H1 (cell line): Measurements from ENCODE around the gene TPP1. TPM values are rescaled to one million over a fixed set of nuclear protein-coding genes. Genes with fewer than 3 reads are reported as not detected.

ENCODE experiments used
- CTCF ChIA-PET: fragments of 300-600 bp; sonication (Branson Sonifier 250); formaldehyde crosslinking; loops from one replicate; lab custom pipeline; 2021; ENCODE audit not compliant: partially characterized antibody; lab: Charles Lee
- POLR2A ChIA-PET: fragments of 300-600 bp; sonication (Branson Sonifier 250); formaldehyde crosslinking; loops from one replicate; lab custom pipeline; 2021; ENCODE audit warnings: inconsistent platforms; ENCODE audit not compliant: partially characterized antibody; lab: Charles Lee
- DNase-seq, 2 experiments: peaks; one replicate each; pipeline versions ENCODE4 v3.0.0 to v3.0.0-alpha.2; 2010 to 2022; ENCODE audit warnings: low spot score in 2 of 2, low read depth in 1 of 2, mixed read lengths in 1 of 2
- FAIRE-seq: peaks from 2 replicates; lab custom pipeline; 2011; peaks lifted over from hg19 to GRCh38; lab: Jason Lieb, UNC
- H2AFZ ChIP-seq: 2 replicates; pipeline ENCODE4 v1.8.1; 2012; ENCODE audit warnings: low read length, inconsistent platforms
- H2AK5ac ChIP-seq: 2 replicates; pipeline ENCODE4 v1.6.1; 2013; ENCODE audit warnings: low read depth, low read length
- H2BK120ac ChIP-seq: replicated peaks from 2 replicates; pipeline ENCODE3; 2013; ENCODE audit warnings: low read depth, low read length, inconsistent platforms
- H2BK12ac ChIP-seq: 2 replicates; pipeline ENCODE4 v1.6.1; 2013; ENCODE audit warnings: low read depth, low read length
- H2BK15ac ChIP-seq: 2 replicates; pipeline ENCODE4 v1.6.1; 2013; ENCODE audit warnings: low read length
- H2BK20ac ChIP-seq: 2 replicates; pipeline ENCODE4 v1.6.1; 2013; ENCODE audit warnings: low read length
- H2BK5ac ChIP-seq: 2 replicates; pipeline ENCODE4 v1.6.1; 2013; ENCODE audit warnings: low read depth, low read length
- H3K14ac ChIP-seq: 2 replicates; pipeline ENCODE4 v1.6.1; 2013; ENCODE audit warnings: inconsistent platforms; ENCODE audit not compliant: insufficient read length
- H3K18ac ChIP-seq: 2 replicates; pipeline ENCODE4 v1.6.1; 2013; ENCODE audit warnings: low read length; ENCODE audit errors: extremely low read depth
- H3K23ac ChIP-seq: 2 replicates; pipeline ENCODE4 v1.6.1; 2013; ENCODE audit warnings: inconsistent platforms; ENCODE audit not compliant: insufficient read length
- H3K23me2 ChIP-seq: 2 replicates; pipeline ENCODE4 v1.6.1; 2013; ENCODE audit warnings: low read depth, low read length
- H3K27ac ChIP-seq: 2 replicates; pipeline ENCODE4 v1.6.1; 2011; ENCODE audit warnings: low read depth, low read length, inconsistent platforms
- H3K27me3 ChIP-seq, 4 experiments: replicated peaks in 1 of 4; 1 replicate in 1 of 4; 2 replicates in 3 of 4; pipeline versions ENCODE4 v1.6.1 to v1.8.1; 2011 to 2013; ENCODE audit warnings: low read length in 3 of 4, mild to moderate bottlenecking in 3 of 4, inconsistent platforms in 2 of 4, mixed read lengths in 2 of 4, moderate library complexity in 1 of 4; ENCODE audit not compliant: control insufficient read depth in 3 of 4, insufficient read depth in 3 of 4; ENCODE audit errors: extremely low read depth in 1 of 4
- H3K36me3 ChIP-seq, 4 experiments: 2 replicates each; pipeline versions ENCODE4 v1.6.1 to v1.8.1; 2011 to 2013; ENCODE audit warnings: mild to moderate bottlenecking in 4 of 4, low read length in 3 of 4, moderate library complexity in 2 of 4, control low read depth in 1 of 4, inconsistent platforms in 1 of 4; ENCODE audit not compliant: insufficient read depth in 4 of 4, control insufficient read depth in 2 of 4
- H3K4ac ChIP-seq: replicated peaks from 2 replicates; pipeline ENCODE3; 2013; ENCODE audit warnings: low read length, low read depth, mixed read lengths, inconsistent platforms; ENCODE audit not compliant: insufficient read length
- H3K4me1 ChIP-seq, 4 experiments: replicated peaks in 1 of 4; 1 replicate in 1 of 4; 2 replicates in 3 of 4; pipeline versions ENCODE4 v1.6.1 to v1.8.1; 2011 to 2013; ENCODE audit warnings: low read length in 3 of 4, inconsistent platforms in 2 of 4, mixed read lengths in 1 of 4; ENCODE audit not compliant: insufficient read depth in 4 of 4, control insufficient read depth in 3 of 4
- H3K4me2 ChIP-seq, 2 experiments: 2 replicates each; pipeline versions ENCODE4 v1.6.1 to v1.8.1; 2011 to 2013; ENCODE audit warnings: low read depth in 2 of 2, low read length in 2 of 2, control low read depth in 1 of 2, inconsistent platforms in 1 of 2, mild to moderate bottlenecking in 1 of 2; ENCODE audit not compliant: insufficient read depth in 1 of 2
- H3K4me3 ChIP-seq, 4 experiments: fragments of 200-600, 300-600 bp in 1 of 4; sonication (generic), shearing (Covaris generic), sonication (Bioruptor Twin) in 1 of 4; 2 replicates each; pipeline versions ENCODE4 v1.5.1 to v1.8.1; 2011 to 2016; ENCODE audit warnings: low read length in 4 of 4, low read depth in 3 of 4, control low read depth in 2 of 4, inconsistent platforms in 2 of 4, mild to moderate bottlenecking in 2 of 4, mixed read lengths in 1 of 4, moderate library complexity in 1 of 4; ENCODE audit not compliant: insufficient read depth in 2 of 4; ENCODE audit errors: extremely low read depth in 1 of 4
- H3K56ac ChIP-seq: replicated peaks from 2 replicates; pipeline ENCODE3; 2013; ENCODE audit warnings: low read depth, mild to moderate bottlenecking, mixed read lengths, low read length, inconsistent platforms; ENCODE audit not compliant: insufficient read length
- H3K79me1 ChIP-seq: 2 replicates; pipeline ENCODE4 v1.6.1; 2013; ENCODE audit warnings: low read depth, low read length, control low read depth
- H3K79me2 ChIP-seq, 2 experiments: 2 replicates each; pipeline versions ENCODE4 v1.6.1 to v1.8.1; 2012 to 2013; ENCODE audit warnings: low read length in 2 of 2, mild to moderate bottlenecking in 2 of 2, inconsistent platforms in 1 of 2; ENCODE audit not compliant: insufficient read depth in 2 of 2, control insufficient read depth in 1 of 2
- H3K9ac ChIP-seq, 4 experiments: replicated peaks in 1 of 4; 1 replicate in 1 of 4; 2 replicates in 3 of 4; pipeline versions ENCODE4 v1.6.1 to v1.8.1; 2011 to 2013; ENCODE audit warnings: low read depth in 3 of 4, low read length in 3 of 4, control low read depth in 2 of 4, mild to moderate bottlenecking in 2 of 4, moderate library complexity in 2 of 4, inconsistent platforms in 1 of 4; ENCODE audit errors: extremely low read depth in 1 of 4
- H3K9me3 ChIP-seq, 2 experiments: 2 replicates each; pipeline versions ENCODE4 v1.6.1 to v1.8.1; 2012 to 2013; ENCODE audit warnings: mild to moderate bottlenecking in 2 of 2, moderate library complexity in 2 of 2, control low read depth in 1 of 2, inconsistent platforms in 1 of 2, low read depth in 1 of 2, low read length in 1 of 2, mixed read lengths in 1 of 2; ENCODE audit not compliant: insufficient read depth in 2 of 2
- H4K20me1 ChIP-seq, 2 experiments: replicated peaks in 1 of 2; 2 replicates each; pipeline versions ENCODE3 to v1.8.1; 2011 to 2013; ENCODE audit warnings: inconsistent platforms in 2 of 2, low read length in 2 of 2, mild to moderate bottlenecking in 1 of 2; ENCODE audit not compliant: insufficient read depth in 2 of 2, control insufficient read depth in 1 of 2
- H4K5ac ChIP-seq: 2 replicates; pipeline ENCODE4 v1.6.1; 2013; ENCODE audit warnings: low read length, low read depth, mixed read lengths, inconsistent platforms; ENCODE audit not compliant: insufficient read length
- H4K8ac ChIP-seq: 2 replicates; pipeline ENCODE4 v1.8.0; 2013; ENCODE audit warnings: mild to moderate bottlenecking, moderate library complexity, low read length, inconsistent platforms; ENCODE audit not compliant: insufficient read depth; ENCODE audit errors: extremely low read depth
- H4K91ac ChIP-seq: replicated peaks from 2 replicates; pipeline ENCODE3; 2013; ENCODE audit warnings: low read length, mixed read lengths, inconsistent platforms; ENCODE audit not compliant: insufficient read length
- BRCA1 ChIP-seq: IDR thresholded peaks from 2 replicates; pipeline ENCODE4 v1.6.1; 2012; ENCODE audit warnings: low read depth, low read length, improper control_type of control experiment
- CBX8 ChIP-seq: fragments of 300-800, 300-1000 bp; sonication (generic); IDR thresholded peaks from 2 replicates; pipeline ENCODE4 v1.7.1; 2016; ENCODE audit warnings: low read depth, low read length, borderline replicate concordance
- E2F6 ChIP-seq: IDR thresholded peaks from 2 replicates; pipeline ENCODE4 v1.6.1; 2012; ENCODE audit warnings: inconsistent platforms
- EP300 ChIP-seq, 2 experiments: IDR thresholded peaks; 1 replicate in 1 of 2; 2 replicates in 1 of 2; pipeline ENCODE4 v1.6.1; 2011 to 2012; ENCODE audit warnings: low read depth in 2 of 2, low read length in 2 of 2, mild to moderate bottlenecking in 2 of 2, borderline replicate concordance in 1 of 2, inconsistent platforms in 1 of 2, moderate library complexity in 1 of 2
- GTF2F1 ChIP-seq: IDR thresholded peaks from 2 replicates; pipeline ENCODE4 v1.6.1; 2012; ENCODE audit warnings: low read depth, low read length, improper control_type of control experiment, borderline replicate concordance
- JUN ChIP-seq: IDR thresholded peaks from 2 replicates; pipeline ENCODE4 v1.6.1; 2011; ENCODE audit warnings: low read depth, mild to moderate bottlenecking, improper control_type of control experiment, low read length
- SIN3A ChIP-seq, 2 experiments: IDR thresholded peaks in 1 of 2; conservative IDR thresholded peaks in 1 of 2; 2 replicates each; pipeline ENCODE4 v1.6.1; 2011 to 2012; ENCODE audit warnings: low read length in 2 of 2, improper control_type of control experiment in 1 of 2, low read depth in 1 of 2, mild to moderate bottlenecking in 1 of 2
- USF2 ChIP-seq: IDR thresholded peaks from 2 replicates; pipeline ENCODE4 v1.6.1; 2011; ENCODE audit warnings: low read length, improper control_type of control experiment
- YY1 ChIP-seq: IDR thresholded peaks from 2 replicates; pipeline ENCODE4 v1.6.1; 2011; ENCODE audit warnings: low read depth, mild to moderate bottlenecking, low read length
- ZNF274 ChIP-seq: IDR thresholded peaks from 2 replicates; pipeline ENCODE4 v1.7.0; 2012; ENCODE audit warnings: low read length, borderline replicate concordance; ENCODE audit errors: extremely low read depth
- WGBS, 2 experiments: shearing (Covaris generic) in 1 of 2; methylation state at CpG; one replicate each; pipeline versions ENCODE4 v1.1.6 to v1.1.7; 2013 to 2015; ENCODE audit warnings: low lambda C conversion rate in 2 of 2, mixed read lengths in 2 of 2, inconsistent platforms in 1 of 2, low coverage in 1 of 2, missing lambda C conversion rate in 1 of 2; ENCODE audit not compliant: insufficient replicate concordance in 2 of 2, insufficient coverage in 1 of 2, insufficient read length in 1 of 2; ENCODE audit errors: extremely low coverage in 1 of 2, missing lambda C conversion rate in 1 of 2; 5-methylcytosine and 5-hydroxymethylcytosine counted together
- polyA plus RNA-seq, 7 experiments: library from polyadenylated mRNA; depleted of rRNA in 3 of 7; stranded (reverse) in 5 of 7; unstranded in 2 of 7; fragments of >200 nt in 5 of 7; fragments of 200-250 nt in 2 of 7; gene quantifications; 1 replicate in 5 of 7; 2 replicates in 1 of 7; 4 replicates in 1 of 7; pipeline versions ENCODE4 v1.2.1 to v1.2.3, GENCODE V29; 2011 to 2013; ENCODE audit warnings: missing spikeins in 2 of 7, mixed read lengths in 2 of 7
- total RNA-seq: library from RNA; stranded (reverse); fragmentation: NEBNext Ultra II Directional; extraction: Animal tissue kit (Norgen Biotek cat#: 25700); gene quantifications from 2 replicates; pipeline ENCODE4 v1.2.1, GENCODE V29; 2021

The TPP1 gene
- total and polyA plus RNA-seq, 2 of the 8 experiments (the other 6 are each of a cell fraction or from before 2014, with no cell fraction given), result 36.1 to 77.5 TPM

GRCh38 chr11:6625832-6626420, 6.7 kb upstream of the TPP1 start:
- POLR2A ChIA-PET, result interaction anchor here (1.5 kb wide), 1 partner anchor 15 kb away, joined by 8 read pairs; the partner anchor contains the start of gene TAF10
- no peak overlapping the region for H2BK5ac ChIP-seq
- TF ChIP-seq E2F6 (no peak), EP300 (IDR thresholded peaks at IDR 0.05; ENCODE audit: borderline replicate concordance in 1 of 2, low read depth in 2 of 2, low read length in 2 of 2) (no peak), SIN3A (conservative IDR thresholded peaks at IDR 0.05 in 1 of 2, IDR thresholded peaks at IDR 0.05 in 1 of 2; ENCODE audit: low read depth in 1 of 2, low read length in 2 of 2) (no peak), CBX8 (no peak), YY1 (no peak), ZNF274 (no peak), GTF2F1 (no peak), USF2 (no peak), BRCA1 (no peak), JUN (no peak)

More at GRCh38 chr11:6625832-6626420, 6.7 kb upstream of the TPP1 start:
- no peak overlapping the region for H3K27ac ChIP-seq
- peaks cover 4% of the 10 kb centered on the region in 2 experiments for H4K20me1 ChIP-seq
- H3K4me2 ChIP-seq, result no peak overlapping the region
- H3K36me3 ChIP-seq, result peaks cover 0 to 3% (median 1%) of the 10 kb centered on the region in 4 experiments; a peak in 3 of 8 replicates
- no peaks in the 10 kb centered on the region for H3K79me2 ChIP-seq
- DNase-seq (no peak), FAIRE-seq (no peak)
- H2BK15ac ChIP-seq, result no peak overlapping the region
- H3K18ac ChIP-seq, result no peak overlapping the region
- no peak overlapping the region for H3K56ac ChIP-seq
- no peak overlapping the region for H2AFZ ChIP-seq
- H3K4me3 ChIP-seq, result no peak overlapping the region
- H3K4ac ChIP-seq, result no peak overlapping the region
- H2BK20ac ChIP-seq, result no peak overlapping the region
- no peak overlapping the region for H2BK120ac ChIP-seq
- no peak overlapping the region for H4K5ac ChIP-seq
- H4K8ac ChIP-seq, result no peak overlapping the region
- no peak overlapping the region for H3K23ac ChIP-seq
- H4K91ac ChIP-seq, result no peak overlapping the region
- H3K9ac ChIP-seq, result no peak overlapping the region
- H3K79me1 ChIP-seq, result no peaks in the 10 kb centered on the region; the same call in none of the 2 replicates
- peaks cover 0 to 6% (median 2%) of the 10 kb centered on the region in 4 experiments; a peak in 3 of 7 replicates for H3K4me1 ChIP-seq
- 96% methylated on average over 17 of the region's 17 CpGs; no CpG with 5 or more reads in 1 of the 2 experiments for WGBS, 2 experiments
- H3K14ac ChIP-seq, result no peak overlapping the region
- peaks cover 12% of the 10 kb centered on the region for H3K23me2 ChIP-seq
- no peaks in the 10 kb centered on the region for H3K9me3 ChIP-seq
- peaks cover 12 to 27% (median 23%) of the 10 kb centered on the region in 4 experiments for H3K27me3 ChIP-seq
- H2BK12ac ChIP-seq, result no peak overlapping the region
- CTCF ChIA-PET, result interaction anchor here (0.7 to 1.3 kb wide), 3 partner anchors 13 to 80 kb away, joined by 3 read pairs; no protein-coding TSS in a partner anchor
- H2AK5ac ChIP-seq, result no peak overlapping the region
